Mucosa of rectum (tissue), 2 donors: ENCODE data around the gene UPK3BL2.
"Not testable (repeated sequence)": the region's sequence is repeated elsewhere in the genome, so short reads cannot be mapped to it uniquely, and the experiment has no call there.

ENCODE experiments used
- H3K27ac ChIP-seq, 2 donors: one replicate each; pipeline ENCODE4 v1.7.0; 2013; ENCODE audit warnings: inconsistent platforms in 2 of 2, low read depth in 2 of 2, low read length in 2 of 2
- H3K27me3 ChIP-seq, 2 donors: one replicate each; pipeline ENCODE4 v1.7.0; 2013; ENCODE audit warnings: low read length in 2 of 2; ENCODE audit not compliant: control insufficient read depth in 2 of 2, insufficient read depth in 2 of 2
- H3K36me3 ChIP-seq, 2 donors: one replicate each; pipeline ENCODE4 v1.7.0; 2013; ENCODE audit warnings: low read length in 2 of 2; ENCODE audit not compliant: control insufficient read depth in 2 of 2, insufficient read depth in 2 of 2
- H3K4me1 ChIP-seq, 2 donors: one replicate each; pipeline ENCODE4 v1.7.0; 2013; ENCODE audit warnings: low read length in 2 of 2, mild to moderate bottlenecking in 1 of 2; ENCODE audit not compliant: control insufficient read depth in 2 of 2, insufficient read depth in 2 of 2
- H3K4me3 ChIP-seq, 2 donors: one replicate each; pipeline ENCODE4 v1.7.0; 2013; ENCODE audit warnings: low read length in 2 of 2
- H3K9ac ChIP-seq, 2 donors: one replicate each; pipeline ENCODE4 v1.7.0; 2013; ENCODE audit warnings: low read length in 2 of 2, low read depth in 1 of 2, mild to moderate bottlenecking in 1 of 2
- H3K9me3 ChIP-seq, 2 donors: one replicate each; pipeline ENCODE4 v1.7.0; 2013; ENCODE audit warnings: low read length in 2 of 2; ENCODE audit not compliant: control insufficient read depth in 2 of 2
- donor health status: healthy.
- donor health status: Normal muscosa, but diverticular disease.

Gene UPK3BL2

DNA sequence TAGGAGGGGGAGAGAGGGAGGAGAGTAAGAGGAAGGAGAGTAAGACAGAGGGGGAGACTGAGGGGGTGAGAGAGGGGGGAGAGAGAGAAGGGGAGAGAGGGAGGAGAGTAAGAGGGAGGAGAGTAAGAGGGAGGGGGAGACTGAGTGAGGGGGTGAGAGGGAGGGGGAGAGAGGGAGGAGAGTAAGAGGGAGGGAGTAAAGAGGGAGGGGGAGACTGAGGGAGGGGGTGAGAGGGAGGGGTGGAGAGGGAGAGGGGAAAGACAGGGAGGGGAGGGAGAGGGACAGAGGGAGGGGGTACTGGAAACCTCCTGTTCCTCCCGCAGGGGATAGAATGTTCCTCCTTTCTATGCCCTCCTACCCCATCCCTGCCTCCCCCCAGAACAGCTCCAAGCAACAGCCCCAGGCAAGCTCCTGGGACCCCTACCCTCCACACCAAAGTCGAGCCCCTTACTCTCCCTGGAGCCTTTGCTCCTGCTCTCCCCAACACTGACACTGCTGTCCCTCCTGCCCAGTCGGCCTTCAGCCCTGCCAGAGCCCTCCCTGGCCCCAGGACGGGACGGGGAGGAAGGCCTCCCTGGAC, 30.8 kb downstream of the UPK3BL2 start:
- H3K9me3 ChIP-seq, H3K9ac ChIP-seq, H3K36me3 ChIP-seq, H3K4me1 ChIP-seq, H3K27me3 ChIP-seq, H3K4me3 ChIP-seq: not testable (repeated sequence)
- peak overlapping the region in 1 of 2 donors; percentile 52 for H3K27ac ChIP-seq

- H3K9me3 ChIP-seq, H3K9ac ChIP-seq, H3K36me3 ChIP-seq, H3K27me3 ChIP-seq, H3K4me3 ChIP-seq, H3K4me1 ChIP-seq: not testable (repeated sequence)
- H3K27ac ChIP-seq = peak overlapping the region in 1 of 2 donors; percentile 52
These were observed 31.5 kb downstream of the UPK3BL2 start for GRCh38 chr7:102511860-102512522.

GRCh38 chr7:102510575-102510974, 32.9 kb downstream of the UPK3BL2 start:
- H3K4me1 ChIP-seq, H3K9me3 ChIP-seq, H3K36me3 ChIP-seq, H3K9ac ChIP-seq, H3K27me3 ChIP-seq, H3K4me3 ChIP-seq, H3K27ac ChIP-seq: not testable (repeated sequence)

GRCh38 chr7:102507410-102508088, 35.9 kb downstream of the UPK3BL2 start:
- not testable (repeated sequence) for H3K9me3 ChIP-seq, H3K9ac ChIP-seq, H3K27me3 ChIP-seq, H3K4me3 ChIP-seq, H3K36me3 ChIP-seq, H3K4me1 ChIP-seq, H3K27ac ChIP-seq

- not testable (repeated sequence) for H3K36me3 ChIP-seq, H3K27ac ChIP-seq, H3K4me3 ChIP-seq, H3K9me3 ChIP-seq, H3K4me1 ChIP-seq, H3K9ac ChIP-seq, H3K27me3 ChIP-seq
These were observed 38.0 kb downstream of the UPK3BL2 start for GRCh38 chr7:102505298-102506185.

GRCh38 chr7:102503141-102503540, 40.4 kb downstream of the UPK3BL2 start:
- H3K9ac ChIP-seq, H3K9me3 ChIP-seq, H3K4me1 ChIP-seq, H3K27me3 ChIP-seq, H3K27ac ChIP-seq, H3K4me3 ChIP-seq, H3K36me3 ChIP-seq: not testable (repeated sequence)

- not testable (repeated sequence) for H3K9ac ChIP-seq, H3K27me3 ChIP-seq, H3K27ac ChIP-seq, H3K36me3 ChIP-seq, H3K4me3 ChIP-seq, H3K4me1 ChIP-seq, H3K9me3 ChIP-seq
These were observed 45.2 kb downstream of the UPK3BL2 start for GRCh38 chr7:102498321-102498720.

DNA sequence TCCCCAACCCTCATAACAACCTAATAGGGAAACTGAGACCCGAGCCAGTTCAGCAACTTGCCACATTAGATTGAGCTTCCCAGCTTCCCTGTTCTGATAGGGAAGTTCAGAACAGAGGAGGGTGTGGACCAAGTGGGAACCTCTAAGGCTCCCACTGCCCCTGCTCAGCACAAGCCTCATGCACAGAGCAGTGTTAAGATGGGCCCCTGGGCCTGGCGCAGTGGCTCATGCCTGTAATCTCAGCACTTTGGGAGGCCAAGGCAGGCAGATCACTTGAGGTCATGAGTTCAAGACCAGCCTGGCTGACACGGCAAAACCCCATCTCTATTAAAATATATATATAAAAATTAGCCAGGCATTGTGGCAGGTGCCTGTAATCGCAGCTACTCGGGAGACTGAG, 46.2 kb downstream of the UPK3BL2 start:
- H3K36me3 ChIP-seq = not testable (repeated sequence)

GRCh38 chr7:102496861-102497260, 46.6 kb downstream of the UPK3BL2 start:
- not testable (repeated sequence) for H3K9ac ChIP-seq, H3K36me3 ChIP-seq, H3K27ac ChIP-seq, H3K27me3 ChIP-seq, H3K4me3 ChIP-seq, H3K4me1 ChIP-seq, H3K9me3 ChIP-seq

More for the DNA sequence above, 46.2 kb downstream of the UPK3BL2 start:
- not testable (repeated sequence) for H3K4me1 ChIP-seq, H3K27me3 ChIP-seq, H3K9me3 ChIP-seq, H3K9ac ChIP-seq, H3K27ac ChIP-seq, H3K4me3 ChIP-seq
